Transverse colon (tissue), 4 donors: Measurements from ENCODE around the gene BMP2K. TPM values are rescaled to one million over a fixed set of nuclear protein-coding genes. Genes with fewer than 3 reads are reported as not detected.
A peak's percentile ranks its signal among the peaks of the same experiment; 100 is the strongest.

Source experiments
- DNase-seq: peaks from one replicate; pipeline ENCODE4 v3.0.0-alpha.2; 2019
- H3K27ac ChIP-seq, 4 donors: fragments of 200-600 bp; sonication (generic); 2 replicates each; pipeline ENCODE4 v1.5.1; 2016 to 2018; ENCODE audit warnings: inconsistent platforms in 4 of 4
- H3K27me3 ChIP-seq: fragments of 200-600 bp; sonication (generic); 2 replicates; pipeline ENCODE4 v1.5.1; 2017; ENCODE audit warnings: inconsistent platforms
- H3K36me3 ChIP-seq, 4 donors: fragments of 200-600 bp; sonication (generic); 2 replicates each; pipeline ENCODE4 v1.5.1; 2017 to 2019; ENCODE audit warnings: inconsistent platforms in 4 of 4
- H3K4me1 ChIP-seq, 4 donors: fragments of 200-600 bp; sonication (generic); 2 replicates each; pipeline ENCODE4 v1.5.1; 2017 to 2020; ENCODE audit warnings: inconsistent platforms in 4 of 4
- H3K4me3 ChIP-seq, 4 donors: fragments of 200-600 bp; sonication (generic); 1 replicate in 1 of 4; 2 replicates in 3 of 4; pipeline versions ENCODE4 v1.5.1 to v1.6.1; 2017 to 2019; ENCODE audit warnings: inconsistent platforms in 4 of 4
- H3K9me3 ChIP-seq, 2 donors: fragments of 200-600 bp; sonication (generic); 2 replicates each; pipeline ENCODE4 v1.5.1; 2017 to 2019; ENCODE audit warnings: inconsistent platforms in 2 of 2
- EP300 ChIP-seq: sonication (generic); formaldehyde crosslinking; IDR thresholded peaks from one replicate; pipeline ENCODE4 v1.6.1; 2017; ENCODE audit warnings: antibody characterized with exemption, low read depth
- POLR2A ChIP-seq: fragments of 450-650 bp; IDR thresholded peaks from one replicate; pipeline ENCODE4 v1.6.1; 2016; ENCODE audit warnings: antibody characterized with exemption, mild to moderate bottlenecking, moderate library complexity
- POLR2AphosphoS5 ChIP-seq, 3 donors: sonication (generic); formaldehyde crosslinking; IDR thresholded peaks; one replicate each; pipeline ENCODE4 v1.6.1; 2016; ENCODE audit warnings: antibody characterized with exemption in 3 of 3
- WGBS, 2 donors: methylation state at CpG; one replicate each; pipeline ENCODE4 v1.1.5; 2018; ENCODE audit warnings: low coverage in 1 of 2; 5-methylcytosine and 5-hydroxymethylcytosine counted together
- in situ Hi-C, 4 donors: fragments of 200-750 bp; cut with MboI; loops; one replicate each; pipeline versions ENCODE4 v1.15.0 to v1.15.1; 2017; ENCODE audit warnings: low sequenced_read_pairs in 3 of 4, low pct_ligation_motif_present in 1 of 4, low pct_unique_long_range_greater_than_20kb in 1 of 4
- intact Hi-C: fragments of 100-400 bp; cut with DNase I; formaldehyde crosslinking; loops from one replicate; pipeline ENCODE4 v1.15.1; 2023; ENCODE audit warnings: low total_unique reads
- total RNA-seq, 4 donors: library from RNA; depleted of rRNA; stranded (reverse); fragments of >200 nt; gene quantifications; one replicate each; pipeline ENCODE4 v1.1.0, GENCODE V29; 2016
- TF ChIP-seq, protein P1 (sequence below), 5 experiments: fragments of 200-600 bp in 3 of 5; fragments of 450-650 bp in 2 of 5; sonication (generic) in 3 of 5; IDR thresholded peaks; 1 replicate in 2 of 5; 2 replicates in 3 of 5; pipeline ENCODE4 v1.5.1; 2016 to 2017; ENCODE audit warnings: antibody characterized with exemption in 5 of 5, inconsistent platforms in 3 of 5, mild to moderate bottlenecking in 2 of 5, moderate library complexity in 1 of 5

BMP2K gene
- total RNA-seq, 4 donors from 2014 or later: 12.3 to 147 (median 71.2) TPM

DNA sequence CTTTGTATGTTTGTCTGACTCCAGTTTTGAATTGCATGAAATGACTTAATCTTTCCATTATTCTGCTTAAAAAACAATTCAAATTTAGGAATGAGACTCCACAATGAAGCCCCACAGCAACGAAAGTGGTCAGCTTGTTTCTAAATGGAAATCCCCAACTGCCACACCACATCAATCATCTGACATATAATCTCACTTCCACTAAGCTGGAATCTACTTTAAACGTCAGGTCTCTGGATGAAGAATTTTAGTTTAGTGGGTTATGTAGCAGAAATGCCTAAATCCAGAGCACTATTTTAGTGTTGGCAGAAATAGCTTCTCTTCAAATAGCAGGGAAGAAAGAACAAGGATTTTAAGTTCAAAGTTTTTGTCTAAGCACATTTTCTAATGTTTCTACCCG, 1.7 kb upstream of the BMP2K start:
- no peaks in the 10 kb centered on the region for H3K27me3 ChIP-seq
- H3K4me3 ChIP-seq: no peak overlapping the region
- H3K9me3 ChIP-seq: no peaks in the 10 kb centered on the region
- DNase-seq: no peak
- intact Hi-C loops: no loop called here
- TF ChIP-seq, protein P1, sequence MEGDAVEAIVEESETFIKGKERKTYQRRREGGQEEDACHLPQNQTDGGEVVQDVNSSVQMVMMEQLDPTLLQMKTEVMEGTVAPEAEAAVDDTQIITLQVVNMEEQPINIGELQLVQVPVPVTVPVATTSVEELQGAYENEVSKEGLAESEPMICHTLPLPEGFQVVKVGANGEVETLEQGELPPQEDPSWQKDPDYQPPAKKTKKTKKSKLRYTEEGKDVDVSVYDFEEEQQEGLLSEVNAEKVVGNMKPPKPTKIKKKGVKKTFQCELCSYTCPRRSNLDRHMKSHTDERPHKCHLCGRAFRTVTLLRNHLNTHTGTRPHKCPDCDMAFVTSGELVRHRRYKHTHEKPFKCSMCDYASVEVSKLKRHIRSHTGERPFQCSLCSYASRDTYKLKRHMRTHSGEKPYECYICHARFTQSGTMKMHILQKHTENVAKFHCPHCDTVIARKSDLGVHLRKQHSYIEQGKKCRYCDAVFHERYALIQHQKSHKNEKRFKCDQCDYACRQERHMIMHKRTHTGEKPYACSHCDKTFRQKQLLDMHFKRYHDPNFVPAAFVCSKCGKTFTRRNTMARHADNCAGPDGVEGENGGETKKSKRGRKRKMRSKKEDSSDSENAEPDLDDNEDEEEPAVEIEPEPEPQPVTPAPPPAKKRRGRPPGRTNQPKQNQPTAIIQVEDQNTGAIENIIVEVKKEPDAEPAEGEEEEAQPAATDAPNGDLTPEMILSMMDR (IDR thresholded peaks at IDR 0.05): no peak
- no peak for TF ChIP-seq EP300
- TF ChIP-seq POLR2A: no peak
- TF ChIP-seq POLR2AphosphoS5 (IDR thresholded peaks at IDR 0.05): no peak
- WGBS, 2 donors: 35% methylated on average over 2 to 3 of the region's 3 CpGs
- peak overlapping the region; percentile 96 to 99 (median 98) for H3K27ac ChIP-seq
- H3K4me1 ChIP-seq: peaks cover 3 to 32% (median 16%) of the 10 kb centered on the region in 4 donors
- in situ Hi-C loops: no loop called here
- no peaks in the 10 kb centered on the region for H3K36me3 ChIP-seq

DNA sequence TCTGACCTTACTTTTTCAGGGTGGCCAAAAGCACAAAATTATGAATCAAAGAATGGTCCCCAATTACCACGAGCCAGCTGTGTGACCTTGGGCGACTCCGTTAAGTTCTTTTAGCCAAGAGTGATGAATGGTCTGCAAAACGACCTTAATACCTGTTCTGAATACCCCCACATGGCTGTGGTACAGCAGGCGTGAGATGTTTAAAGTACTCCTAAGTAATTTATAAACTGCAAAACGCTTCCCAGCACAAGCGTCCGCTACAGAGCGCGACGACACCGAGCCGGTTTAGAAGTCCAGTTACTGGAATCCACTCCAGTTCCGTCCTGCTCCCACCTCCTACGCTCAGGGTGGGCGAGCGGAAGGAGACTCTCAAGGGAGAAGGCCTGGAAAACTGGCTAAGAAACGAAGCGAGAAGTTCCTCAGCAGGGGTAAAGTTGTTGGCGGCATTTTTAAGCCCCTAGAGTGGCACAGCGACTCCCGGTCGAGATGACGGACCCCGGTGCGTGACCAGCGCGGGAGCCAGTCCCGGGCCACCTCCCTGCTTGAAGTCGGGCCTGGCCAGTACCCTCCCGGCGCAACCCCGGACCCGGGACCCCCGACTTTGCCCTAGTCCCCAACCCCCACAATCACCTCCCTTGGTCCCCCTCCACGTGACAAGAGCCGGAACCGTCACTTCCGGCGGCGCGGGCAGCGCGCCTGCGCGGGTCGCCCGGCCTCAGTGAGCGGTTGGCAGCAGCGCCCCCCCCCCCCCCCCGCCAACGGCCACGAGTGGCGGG, 659 bp upstream of the BMP2K start:
- in situ Hi-C loops: no loop called here
- H3K9me3 ChIP-seq: no peaks in the 10 kb centered on the region
- no peaks in the 10 kb centered on the region for H3K27me3 ChIP-seq
- H3K36me3 ChIP-seq: no peaks in the 10 kb centered on the region
- TF ChIP-seq POLR2AphosphoS5 (IDR thresholded peaks at IDR 0.05) (no peak), POLR2A (peak; percentile 58), EP300 (no peak)
- TF ChIP-seq, protein P1 (IDR thresholded peaks at IDR 0.05): no peak
- 1% methylated on average over 35 of the region's 54 CpGs; no CpG with 5 or more reads in 1 of the 2 donors for WGBS, 2 donors
- intact Hi-C loops: no loop called here
- peak overlapping the region; percentile 96 to 99 (median 98) for H3K27ac ChIP-seq
- peak overlapping the region; percentile 82 to 96 (median 88) for H3K4me3 ChIP-seq
- peak; percentile 91 for DNase-seq
- peaks cover 3 to 41% (median 16%) of the 10 kb centered on the region in 4 donors for H3K4me1 ChIP-seq

DNA sequence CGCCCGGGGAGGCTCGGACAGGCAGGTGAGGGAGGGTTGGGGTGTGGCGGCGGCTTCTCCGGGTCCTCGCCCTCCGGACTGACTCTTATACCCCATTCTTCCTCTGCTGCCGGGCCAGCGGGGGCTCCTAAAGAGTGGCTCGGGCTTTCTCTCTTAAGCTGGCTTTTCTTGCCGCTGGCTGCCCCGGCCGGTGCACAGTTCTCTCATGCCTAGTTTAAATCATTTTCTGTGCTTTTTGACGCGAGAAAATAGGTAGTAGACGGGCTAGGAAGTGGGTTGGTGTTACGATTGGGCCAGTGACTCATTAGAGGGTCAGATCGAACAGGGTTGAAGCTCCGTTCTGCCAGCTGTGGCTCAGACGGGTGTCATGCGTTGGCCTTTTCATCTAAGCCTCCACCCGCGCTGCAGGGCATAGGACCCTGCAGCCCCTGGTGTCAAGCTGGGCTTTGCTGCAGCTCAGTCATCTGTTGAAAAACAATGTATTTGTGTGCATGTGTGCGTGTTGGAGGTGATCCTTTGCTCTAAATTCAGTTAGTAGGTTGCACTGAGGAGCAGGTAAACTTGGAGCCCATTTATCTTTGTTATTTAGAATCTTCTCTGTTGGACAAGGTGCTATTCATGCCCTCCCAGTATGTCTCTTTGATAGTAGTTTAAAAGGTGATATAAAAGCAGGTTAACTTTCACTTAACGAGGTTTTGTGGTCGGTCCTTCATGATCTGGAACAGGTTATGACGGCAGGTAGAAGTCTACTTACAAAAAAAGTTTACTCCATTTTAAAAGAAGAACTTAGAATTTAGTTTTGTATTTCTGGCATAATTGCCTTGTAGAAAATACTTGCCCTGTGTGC, 802 bp downstream of the BMP2K start:
- 1 to 8% methylated on average over 6 to 28 of the region's 28 CpGs for WGBS, 2 donors
- Histone ChIP-seq H3K27ac (peak overlapping the region; percentile 96 to 99 (median 98)), H3K36me3 (no peaks in the 10 kb centered on the region), H3K4me1 (peaks cover 3 to 56% (median 22%) of the 10 kb centered on the region in 4 donors), H3K27me3 (no peaks in the 10 kb centered on the region), H3K4me3 (peak overlapping the region; percentile 79 to 96 (median 82)), H3K9me3 (no peaks in the 10 kb centered on the region)
- TF ChIP-seq POLR2AphosphoS5 (IDR thresholded peaks at IDR 0.05) (peak in 2 of 3 donors; percentile 17 to 33), POLR2A (peak; percentile 46), EP300 (no peak)
- TF ChIP-seq, protein P1 (IDR thresholded peaks at IDR 0.05): no peak
- in situ Hi-C loops: no loop called here
- intact Hi-C loops: no loop called here
- DNase-seq: peak; percentile 57

DNA sequence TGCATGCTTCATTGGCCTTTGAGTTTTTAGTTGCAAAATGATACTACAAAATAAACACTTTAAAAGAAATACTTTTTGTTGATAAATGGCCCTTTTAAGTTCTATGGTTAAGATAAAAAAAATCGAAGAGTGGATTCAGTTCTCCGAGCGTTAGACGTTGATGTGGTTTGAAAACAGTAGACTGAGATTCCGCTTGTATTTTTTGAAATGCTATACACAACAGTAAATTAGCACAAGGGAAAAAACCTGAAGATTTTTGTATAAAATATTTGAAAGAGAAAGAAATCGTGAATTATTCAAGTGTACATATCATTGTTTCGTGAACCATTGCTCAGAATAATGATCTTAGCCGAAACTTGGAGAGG, 1.4 kb downstream of the BMP2K start:
- no peaks in the 10 kb centered on the region for H3K27me3 ChIP-seq
- H3K4me1 ChIP-seq: peaks cover 3 to 58% (median 23%) of the 10 kb centered on the region in 4 donors
- peak overlapping the region in 3 of 4 donors; percentile 96 to 99 (median 98) for H3K27ac ChIP-seq
- intact Hi-C loops (no loop called here), in situ Hi-C loops (no loop called here)
- TF ChIP-seq POLR2AphosphoS5 (IDR thresholded peaks at IDR 0.05) (no peak), EP300 (no peak), POLR2A (no peak)
- TF ChIP-seq, protein P1 (IDR thresholded peaks at IDR 0.05): no peak
- H3K4me3 ChIP-seq: peak overlapping the region; percentile 79 to 96 (median 82)
- H3K9me3 ChIP-seq: no peaks in the 10 kb centered on the region
- no peaks in the 10 kb centered on the region for H3K36me3 ChIP-seq
- DNase-seq: no peak
- 37 to 48% methylated on average over 8 of the region's 8 CpGs for WGBS, 2 donors
